IgD-negative memory B cell (primary cell): ENCODE results near the gene LDB2. TPM values are rescaled to one million over a fixed set of nuclear protein-coding genes. Genes with fewer than 3 reads are reported as not detected.

Experiments
- H3K27ac Mint-ChIP-seq, 3 donors: one replicate each; pipeline ENCODE4 v1.8.0; 2020 to 2022; ENCODE audit warnings: mild to moderate bottlenecking in 3 of 3, mixed read lengths in 3 of 3, moderate library complexity in 1 of 3
- H3K27me3 Mint-ChIP-seq: one replicate; pipeline ENCODE4 v1.8.0; 2021; ENCODE audit warnings: mixed read lengths
- H3K36me3 Mint-ChIP-seq: one replicate; pipeline ENCODE4 v1.8.0; 2020; ENCODE audit warnings: mild to moderate bottlenecking, mixed read lengths
- H3K4me1 Mint-ChIP-seq, 3 donors: one replicate each; pipeline ENCODE4 v1.8.0; 2020 to 2022; ENCODE audit warnings: mixed read lengths in 3 of 3, mild to moderate bottlenecking in 1 of 3
- H3K4me3 Mint-ChIP-seq, 4 donors: one replicate each; pipeline ENCODE4 v1.8.0; 2020 to 2022; ENCODE audit warnings: mild to moderate bottlenecking in 4 of 4, mixed read lengths in 4 of 4, moderate library complexity in 3 of 4
- H3K9me3 Mint-ChIP-seq, 3 donors: one replicate each; pipeline ENCODE4 v1.8.0; 2020 to 2021; ENCODE audit warnings: mixed read lengths in 3 of 3, mild to moderate bottlenecking in 1 of 3
- polyA plus RNA-seq: library from polyadenylated mRNA; unstranded; fragments of 300-500 nt; fragmentation: Illumina TruSeq; gene quantifications from one replicate; pipeline ENCODE4 v1.2.3, GENCODE V29; 2021

LDB2 gene
- polyA plus RNA-seq, 1 donor from 2014 or later: not detected

- no peaks in the 10 kb centered on the region for H3K4me1 Mint-ChIP-seq
- H3K4me3 Mint-ChIP-seq: no peak overlapping the region
- no peaks in the 10 kb centered on the region for H3K36me3 Mint-ChIP-seq
- H3K27ac Mint-ChIP-seq: no peak overlapping the region
- H3K27me3 Mint-ChIP-seq: no peaks in the 10 kb centered on the region
- peaks cover 5 to 13% (median 9%) of the 10 kb centered on the region in 3 donors for H3K9me3 Mint-ChIP-seq
Observed at GRCh38 chr4:16513876-16514275, 384.6 kb downstream of the LDB2 start.

- no peaks in the 10 kb centered on the region for H3K27me3 Mint-ChIP-seq
- H3K27ac Mint-ChIP-seq: no peak overlapping the region
- H3K4me1 Mint-ChIP-seq: no peaks in the 10 kb centered on the region
- H3K36me3 Mint-ChIP-seq: peaks cover 3% of the 10 kb centered on the region
- peaks cover 4 to 16% (median 12%) of the 10 kb centered on the region in 3 donors for H3K9me3 Mint-ChIP-seq
- no peak overlapping the region for H3K4me3 Mint-ChIP-seq
Observed at GRCh38 chr4:16508968-16509367, 389.5 kb downstream of the LDB2 start.

DNA sequence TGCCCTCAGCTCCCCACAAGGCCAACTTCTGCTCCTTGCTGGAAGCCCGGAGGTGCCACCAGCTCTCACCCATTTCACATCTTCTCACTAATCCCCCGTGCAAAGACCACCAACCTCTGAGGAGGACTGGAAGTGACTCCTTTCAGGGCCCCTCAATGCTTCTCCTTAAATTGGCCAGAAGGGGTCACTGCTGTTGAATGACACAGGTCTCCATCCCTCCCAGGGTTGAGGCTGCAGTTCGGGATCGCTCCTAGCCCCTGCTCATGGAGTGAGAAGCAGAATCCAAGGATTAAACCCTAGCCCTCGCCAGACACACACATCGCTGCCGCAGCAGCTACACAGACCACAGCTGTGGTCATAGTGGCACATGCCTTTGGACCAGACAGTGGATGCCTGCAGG is 392.7 kb downstream of the LDB2 start:
- H3K9me3 Mint-ChIP-seq: peaks cover 6 to 14% (median 9%) of the 10 kb centered on the region in 3 donors
- no peaks in the 10 kb centered on the region for H3K4me1 Mint-ChIP-seq
- H3K4me3 Mint-ChIP-seq: no peak overlapping the region
- no peak overlapping the region for H3K27ac Mint-ChIP-seq
- H3K27me3 Mint-ChIP-seq: no peaks in the 10 kb centered on the region
- peaks cover 3% of the 10 kb centered on the region for H3K36me3 Mint-ChIP-seq

DNA sequence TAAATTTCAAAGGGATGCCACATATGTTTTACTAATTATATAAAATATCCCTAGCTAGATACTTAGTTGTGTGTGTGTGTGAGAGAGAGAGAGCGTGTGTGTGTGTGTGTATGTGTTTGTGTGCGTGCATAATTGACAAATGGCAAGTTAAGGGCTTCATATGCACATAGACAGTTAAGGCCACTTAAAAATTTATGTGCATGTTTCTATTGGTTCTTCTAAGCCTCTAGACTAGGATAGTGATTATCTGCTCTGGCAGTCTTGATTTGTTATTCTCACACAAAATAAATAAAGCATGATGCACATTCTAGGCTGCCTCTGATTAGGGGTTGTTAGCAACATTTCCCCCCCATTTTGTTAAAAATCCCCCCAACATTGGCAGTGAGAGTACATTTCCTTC is 393.2 kb downstream of the LDB2 start:
- Mint-ChIP-seq H3K9me3 (peaks cover 6 to 14% (median 9%) of the 10 kb centered on the region in 3 donors), H3K4me1 (no peaks in the 10 kb centered on the region), H3K4me3 (no peak overlapping the region), H3K36me3 (peaks cover 3% of the 10 kb centered on the region), H3K27me3 (no peaks in the 10 kb centered on the region), H3K27ac (no peak overlapping the region)

DNA sequence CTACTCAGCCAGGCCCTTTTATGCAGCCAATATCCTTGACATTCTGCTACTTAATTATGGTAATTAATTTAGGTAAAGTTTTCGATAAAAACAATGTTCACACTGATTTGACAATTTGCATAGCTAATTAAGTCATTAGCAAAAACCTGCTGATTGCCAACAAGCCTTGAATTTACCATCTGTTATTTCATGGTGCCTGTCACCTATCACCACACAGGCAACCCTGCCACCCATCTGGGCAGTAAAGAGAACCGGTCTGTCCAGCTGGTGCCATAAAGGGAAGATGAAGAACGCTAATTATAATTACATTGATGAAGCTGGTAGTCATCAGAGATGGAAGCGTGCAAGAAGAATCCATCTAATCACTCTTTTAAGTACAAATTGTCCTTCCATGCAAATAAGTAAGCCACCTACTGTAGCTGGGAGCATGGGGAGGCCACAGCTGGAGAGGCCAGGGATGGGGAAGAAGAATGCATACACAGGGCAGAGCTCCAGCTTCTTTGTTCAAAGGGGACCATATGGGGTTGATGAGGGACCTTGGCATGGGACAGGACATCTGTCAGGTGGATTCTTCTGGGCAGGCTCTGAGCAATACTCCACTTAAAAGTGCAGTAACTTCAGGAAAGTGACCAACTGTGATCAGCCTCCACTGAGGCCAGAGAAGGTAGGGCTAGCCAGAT is 394.9 kb downstream of the LDB2 start:
- no peaks in the 10 kb centered on the region for H3K4me1 Mint-ChIP-seq
- H3K9me3 Mint-ChIP-seq: peaks cover 4 to 9% (median 8%) of the 10 kb centered on the region in 3 donors
- H3K4me3 Mint-ChIP-seq: no peak overlapping the region
- H3K27me3 Mint-ChIP-seq: no peaks in the 10 kb centered on the region
- H3K27ac Mint-ChIP-seq: no peak overlapping the region
- peaks cover 3% of the 10 kb centered on the region for H3K36me3 Mint-ChIP-seq

DNA sequence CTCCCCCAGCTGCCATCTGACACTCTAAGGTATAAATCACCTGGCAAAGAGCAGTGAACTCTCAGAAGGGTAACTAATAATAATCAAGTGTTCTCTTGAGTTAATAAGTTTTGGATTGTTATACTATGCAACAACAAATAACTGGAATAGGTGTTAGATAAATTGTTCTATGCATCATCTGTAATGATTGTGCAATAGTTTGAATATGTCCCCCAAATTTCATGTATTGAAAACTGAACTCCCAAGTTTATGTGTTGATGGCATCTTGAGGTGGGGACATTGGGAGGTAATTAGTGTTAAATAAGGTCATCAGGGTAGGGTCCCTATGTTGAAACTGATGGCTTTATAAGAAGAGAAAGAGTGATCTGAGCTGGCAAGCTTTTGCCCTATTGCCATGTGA is 399.5 kb downstream of the LDB2 start:
- no peak overlapping the region for H3K27ac Mint-ChIP-seq
- no peaks in the 10 kb centered on the region for H3K36me3 Mint-ChIP-seq
- H3K4me3 Mint-ChIP-seq: no peak overlapping the region
- H3K4me1 Mint-ChIP-seq: no peaks in the 10 kb centered on the region
- peaks cover 0 to 4% (median 3%) of the 10 kb centered on the region in 3 donors for H3K9me3 Mint-ChIP-seq
- no peaks in the 10 kb centered on the region for H3K27me3 Mint-ChIP-seq

- Mint-ChIP-seq H3K4me3 (no peak overlapping the region), H3K27ac (no peak overlapping the region), H3K4me1 (no peaks in the 10 kb centered on the region), H3K9me3 (peaks cover 0 to 2% (median 1%) of the 10 kb centered on the region in 3 donors), H3K36me3 (no peaks in the 10 kb centered on the region), H3K27me3 (peaks cover 2% of the 10 kb centered on the region)
Observed at GRCh38 chr4:16496501-16496900, 401.9 kb downstream of the LDB2 start.

- no peak overlapping the region for H3K4me3 Mint-ChIP-seq
- no peaks in the 10 kb centered on the region for H3K36me3 Mint-ChIP-seq
- H3K9me3 Mint-ChIP-seq: peaks cover 2 to 6% (median 2%) of the 10 kb centered on the region in 3 donors
- no peaks in the 10 kb centered on the region for H3K4me1 Mint-ChIP-seq
- no peak overlapping the region for H3K27ac Mint-ChIP-seq
- H3K27me3 Mint-ChIP-seq: peaks cover 2% of the 10 kb centered on the region
Observed at GRCh38 chr4:16492872-16493271, 405.6 kb downstream of the LDB2 start.

DNA sequence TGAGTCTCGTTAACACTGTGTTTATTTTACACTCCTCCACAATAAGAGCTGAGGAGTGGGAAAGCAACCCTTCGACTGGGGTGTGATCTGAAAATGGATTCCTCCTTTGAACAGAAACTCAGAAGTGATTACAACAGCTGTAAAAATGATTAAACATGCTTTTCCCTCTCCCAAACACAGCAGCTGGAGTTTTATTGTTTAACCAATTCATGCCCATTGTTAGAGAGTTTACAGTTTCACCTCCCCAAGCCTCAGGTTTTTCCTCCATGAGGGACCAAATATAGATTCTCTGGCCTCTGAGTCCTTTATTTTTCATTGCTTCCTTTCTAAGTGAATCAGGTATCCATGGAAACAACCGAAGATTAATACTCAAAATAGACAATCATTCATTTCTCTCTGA is 409.2 kb downstream of the LDB2 start:
- Mint-ChIP-seq H3K4me3 (no peak overlapping the region), H3K27me3 (peaks cover 2% of the 10 kb centered on the region), H3K4me1 (no peaks in the 10 kb centered on the region), H3K27ac (no peak overlapping the region), H3K9me3 (peaks cover 2 to 8% (median 4%) of the 10 kb centered on the region in 3 donors), H3K36me3 (no peaks in the 10 kb centered on the region)

DNA sequence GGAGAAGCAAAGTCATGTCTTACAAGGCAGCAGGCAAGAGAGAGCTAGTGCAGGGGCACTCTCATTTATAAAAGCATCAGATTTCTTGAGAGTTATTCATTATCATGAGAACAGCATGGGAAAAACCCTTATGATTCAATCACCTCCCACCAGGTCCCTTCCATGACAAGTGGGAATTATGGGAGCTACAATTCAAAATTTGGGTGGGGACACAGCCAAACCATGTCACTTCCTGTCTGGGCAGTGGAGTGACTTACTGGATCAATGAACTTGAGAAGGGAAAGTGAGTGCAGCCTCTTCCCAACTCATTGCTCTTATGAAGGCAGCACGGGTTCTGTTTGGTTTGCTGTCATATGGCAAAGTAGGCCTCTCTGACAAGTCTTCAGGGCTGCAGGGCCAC is 410.4 kb downstream of the LDB2 start:
- H3K27me3 Mint-ChIP-seq: peaks cover 2% of the 10 kb centered on the region
- peaks cover 0 to 8% (median 4%) of the 10 kb centered on the region in 3 donors for H3K9me3 Mint-ChIP-seq
- no peak overlapping the region for H3K27ac Mint-ChIP-seq
- no peaks in the 10 kb centered on the region for H3K4me1 Mint-ChIP-seq
- H3K36me3 Mint-ChIP-seq: no peaks in the 10 kb centered on the region
- H3K4me3 Mint-ChIP-seq: no peak overlapping the region

DNA sequence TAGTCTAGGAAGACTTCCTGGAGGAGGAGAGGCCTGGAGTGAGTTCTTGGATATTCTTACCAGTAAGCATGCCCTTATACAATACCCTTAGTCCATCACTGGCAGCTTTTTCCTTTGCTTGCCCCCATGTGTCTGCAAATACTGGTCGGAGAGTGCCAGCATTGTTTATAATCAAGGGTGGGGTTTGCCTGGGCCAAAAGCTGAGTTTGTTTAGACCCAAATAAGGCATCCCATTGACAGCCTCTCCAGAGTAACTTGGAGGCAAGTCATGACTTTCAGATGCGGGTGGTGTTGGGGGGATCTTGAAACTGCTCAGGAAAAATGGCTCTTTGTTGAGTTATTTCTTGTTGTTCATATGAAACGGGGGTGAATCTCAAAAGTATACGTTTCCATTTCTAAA is 413.7 kb downstream of the LDB2 start:
- H3K9me3 Mint-ChIP-seq: peaks cover 0 to 3% (median 3%) of the 10 kb centered on the region in 3 donors
- no peak overlapping the region for H3K27ac Mint-ChIP-seq
- no peaks in the 10 kb centered on the region for H3K36me3 Mint-ChIP-seq
- H3K4me3 Mint-ChIP-seq: no peak overlapping the region
- no peaks in the 10 kb centered on the region for H3K27me3 Mint-ChIP-seq
- no peaks in the 10 kb centered on the region for H3K4me1 Mint-ChIP-seq

DNA sequence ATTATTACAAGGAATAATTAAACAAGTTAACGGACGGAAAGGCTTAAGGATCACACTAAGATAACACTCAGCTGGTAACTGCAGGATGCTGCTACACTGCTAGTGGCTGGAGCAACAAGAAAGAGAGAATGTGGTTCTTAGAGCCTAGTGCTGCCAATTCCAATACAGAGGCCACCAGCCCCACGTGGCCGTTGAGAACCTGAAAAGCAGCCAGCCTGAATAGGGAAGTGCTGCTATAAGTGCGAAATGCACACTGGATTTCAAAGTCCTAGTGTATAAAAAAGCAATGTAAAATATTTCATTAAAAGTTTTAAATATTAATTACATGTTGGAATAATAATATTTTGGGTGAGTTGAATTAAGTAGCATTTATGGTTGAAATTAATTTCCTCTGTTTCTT is 414.9 kb downstream of the LDB2 start:
- H3K36me3 Mint-ChIP-seq: no peaks in the 10 kb centered on the region
- peaks cover 0 to 3% (median 3%) of the 10 kb centered on the region in 3 donors for H3K9me3 Mint-ChIP-seq
- no peak overlapping the region for H3K27ac Mint-ChIP-seq
- H3K4me3 Mint-ChIP-seq: no peak overlapping the region
- no peaks in the 10 kb centered on the region for H3K4me1 Mint-ChIP-seq
- no peaks in the 10 kb centered on the region for H3K27me3 Mint-ChIP-seq

GRCh38 chr4:16480011-16480410 is 418.4 kb downstream of the LDB2 start:
- Mint-ChIP-seq H3K36me3 (no peaks in the 10 kb centered on the region), H3K9me3 (peaks cover 0 to 2% (median 0%) of the 10 kb centered on the region in 3 donors), H3K27me3 (no peaks in the 10 kb centered on the region), H3K27ac (no peak overlapping the region), H3K4me3 (no peak overlapping the region), H3K4me1 (no peaks in the 10 kb centered on the region)

GRCh38 chr4:16472537-16472936 is 425.9 kb downstream of the LDB2 start:
- H3K9me3 Mint-ChIP-seq: peaks cover 5 to 31% (median 14%) of the 10 kb centered on the region in 3 donors
- H3K27me3 Mint-ChIP-seq: no peaks in the 10 kb centered on the region
- H3K36me3 Mint-ChIP-seq: no peaks in the 10 kb centered on the region
- no peak overlapping the region for H3K4me3 Mint-ChIP-seq
- H3K27ac Mint-ChIP-seq: no peak overlapping the region
- no peaks in the 10 kb centered on the region for H3K4me1 Mint-ChIP-seq

- H3K4me1 Mint-ChIP-seq: no peaks in the 10 kb centered on the region
- H3K27me3 Mint-ChIP-seq: no peaks in the 10 kb centered on the region
- H3K27ac Mint-ChIP-seq: no peak overlapping the region
- H3K4me3 Mint-ChIP-seq: no peak overlapping the region
- H3K36me3 Mint-ChIP-seq: no peaks in the 10 kb centered on the region
- H3K9me3 Mint-ChIP-seq: peaks cover 3 to 8% (median 5%) of the 10 kb centered on the region in 3 donors
Observed at GRCh38 chr4:16467061-16467460, 431.4 kb downstream of the LDB2 start.

DNA sequence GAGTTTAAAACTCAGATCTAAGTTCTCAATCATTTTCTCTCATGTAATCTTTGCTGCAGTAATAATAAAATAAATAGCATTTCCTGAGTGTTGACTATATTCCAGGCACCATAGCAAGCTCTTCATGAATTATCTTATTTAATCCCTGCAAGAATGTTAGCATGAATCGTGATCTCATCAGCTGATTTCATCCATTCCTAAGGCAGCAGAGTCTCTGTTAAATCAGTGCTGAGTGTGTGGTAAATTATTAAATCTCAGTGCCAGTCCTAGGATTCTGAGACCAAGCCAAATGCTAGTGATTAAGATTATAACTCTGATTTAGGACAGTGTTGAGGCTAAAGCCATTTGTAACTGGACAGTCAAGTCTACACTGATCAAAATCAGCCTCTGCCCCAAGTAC is 431.9 kb downstream of the LDB2 start:
- peaks cover under 1 to 5% (median 5%) of the 10 kb centered on the region in 3 donors for H3K9me3 Mint-ChIP-seq
- H3K36me3 Mint-ChIP-seq: no peaks in the 10 kb centered on the region
- no peaks in the 10 kb centered on the region for H3K4me1 Mint-ChIP-seq
- H3K4me3 Mint-ChIP-seq: no peak overlapping the region
- no peak overlapping the region for H3K27ac Mint-ChIP-seq
- H3K27me3 Mint-ChIP-seq: no peaks in the 10 kb centered on the region
